Right atrium auricular region (tissue), 2 donors: Measurements from ENCODE around the gene SULT1C4. TPM values are rescaled to one million over a fixed set of nuclear protein-coding genes. Genes with fewer than 3 reads are reported as not detected.

Experiments used
- DNase-seq: peaks from one replicate; pipeline ENCODE4 v3.0.0-alpha.2; 2019; ENCODE audit warnings: low spot score
- H3K27ac ChIP-seq, 2 donors: fragments of 200-600 bp; sonication (generic); 1 replicate in 1 of 2; 2 replicates in 1 of 2; pipeline ENCODE4 v1.5.1; 2016 to 2019
- H3K27me3 ChIP-seq, 2 donors: fragments of 200-600 bp; sonication (generic); one replicate each; pipeline versions ENCODE4 v1.5.1 to v1.6.0; 2017 to 2019
- H3K36me3 ChIP-seq: fragments of 200-600 bp; sonication (generic); one replicate; pipeline ENCODE4 v1.5.1; 2016
- H3K4me1 ChIP-seq, 2 donors: fragments of 200-600 bp; sonication (generic); one replicate each; pipeline versions ENCODE4 v1.5.1 to v1.6.0; 2017 to 2019
- H3K4me3 ChIP-seq, 2 donors: fragments of 200-600 bp; sonication (generic); 1 replicate in 1 of 2; 2 replicates in 1 of 2; pipeline ENCODE4 v1.5.1; 2017 to 2019; ENCODE audit warnings: mild to moderate bottlenecking in 1 of 2, moderate library complexity in 1 of 2
- H3K9me3 ChIP-seq, 2 donors: fragments of 200-600 bp; sonication (generic); one replicate each; pipeline ENCODE4 v1.5.1; 2019
- CTCF ChIP-seq, 2 donors: fragments of 200-600 bp; sonication (generic); IDR thresholded peaks; one replicate each; pipeline ENCODE4 v1.5.1; 2019; ENCODE audit warnings: antibody characterized with exemption in 2 of 2
- total RNA-seq, 2 donors: library from RNA; depleted of rRNA; stranded (reverse); fragments of >200 nt; gene quantifications; one replicate each; pipeline ENCODE4 v1.1.0, GENCODE V29; 2016

Gene SULT1C4
- total RNA-seq, 2 donors from 2014 or later = 9.8 to 16.0 TPM

- no peak for DNase-seq
- H3K4me1 ChIP-seq = no peaks in the 10 kb centered on the region
- no peak for TF ChIP-seq CTCF (IDR thresholded peaks at IDR 0.05)
- no peaks in the 10 kb centered on the region for H3K9me3 ChIP-seq
- H3K27ac ChIP-seq = no peak overlapping the region
- H3K27me3 ChIP-seq = no peaks in the 10 kb centered on the region
- H3K36me3 ChIP-seq = peaks cover 10% of the 10 kb centered on the region
- no peak overlapping the region for H3K4me3 ChIP-seq
These were observed 7.1 kb downstream of the SULT1C4 start for GRCh38 chr2:108384662-108385393.

GRCh38 chr2:108385411-108386071 is 7.8 kb downstream of the SULT1C4 start:
- no peaks in the 10 kb centered on the region for H3K4me1 ChIP-seq
- no peak for TF ChIP-seq CTCF (IDR thresholded peaks at IDR 0.05)
- H3K27ac ChIP-seq = no peak overlapping the region
- H3K9me3 ChIP-seq = no peaks in the 10 kb centered on the region
- no peak overlapping the region for H3K4me3 ChIP-seq
- no peaks in the 10 kb centered on the region for H3K27me3 ChIP-seq
- peaks cover 10% of the 10 kb centered on the region for H3K36me3 ChIP-seq
- DNase-seq = no peak

- Histone ChIP-seq H3K4me1 (no peaks in the 10 kb centered on the region), H3K27me3 (no peaks in the 10 kb centered on the region), H3K4me3 (no peak overlapping the region), H3K36me3 (peaks cover 10% of the 10 kb centered on the region), H3K9me3 (peaks cover 0 to 17% of the 10 kb centered on the region in 2 donors), H3K27ac (no peak overlapping the region)
- no peak for DNase-seq
- no peak for TF ChIP-seq CTCF (IDR thresholded peaks at IDR 0.05)
These were observed 10.3 kb downstream of the SULT1C4 start for GRCh38 chr2:108388045-108388444.

- DNase-seq = no peak
- TF ChIP-seq CTCF (IDR thresholded peaks at IDR 0.05) = no peak
- Histone ChIP-seq H3K9me3 (peaks cover 0 to 24% of the 10 kb centered on the region in 2 donors), H3K27me3 (no peaks in the 10 kb centered on the region), H3K4me3 (no peak overlapping the region), H3K36me3 (peaks cover 4% of the 10 kb centered on the region), H3K27ac (no peak overlapping the region), H3K4me1 (no peaks in the 10 kb centered on the region)
These were observed 12.6 kb downstream of the SULT1C4 start for GRCh38 chr2:108390340-108390739.

GRCh38 chr2:108392029-108392428 is 14.3 kb downstream of the SULT1C4 start:
- H3K36me3 ChIP-seq = no peaks in the 10 kb centered on the region
- no peaks in the 10 kb centered on the region for H3K27me3 ChIP-seq
- no peak overlapping the region for H3K4me3 ChIP-seq
- H3K9me3 ChIP-seq = peaks cover 0 to 24% of the 10 kb centered on the region in 2 donors
- DNase-seq = no peak
- H3K27ac ChIP-seq = no peak overlapping the region
- H3K4me1 ChIP-seq = no peaks in the 10 kb centered on the region
- TF ChIP-seq CTCF (IDR thresholded peaks at IDR 0.05) = no peak
